SKM-1 (cell line): Measurements from ENCODE around the gene SH3BP2.
"Not testable (repeated sequence)": the region's sequence is repeated elsewhere in the genome, so short reads cannot be mapped to it uniquely, and the experiment has no call there.

Source experiments
- DNase-seq: peaks from one replicate; lab custom pipeline; 2025; ENCODE audit not compliant: unreplicated experiment; lab: John Stamatoyannopoulos, UW

SH3BP2 gene

GRCh38 chr4:2762486-2763370, 30.2 kb upstream of the SH3BP2 start:
- DNase-seq: not testable (repeated sequence)

DNA sequence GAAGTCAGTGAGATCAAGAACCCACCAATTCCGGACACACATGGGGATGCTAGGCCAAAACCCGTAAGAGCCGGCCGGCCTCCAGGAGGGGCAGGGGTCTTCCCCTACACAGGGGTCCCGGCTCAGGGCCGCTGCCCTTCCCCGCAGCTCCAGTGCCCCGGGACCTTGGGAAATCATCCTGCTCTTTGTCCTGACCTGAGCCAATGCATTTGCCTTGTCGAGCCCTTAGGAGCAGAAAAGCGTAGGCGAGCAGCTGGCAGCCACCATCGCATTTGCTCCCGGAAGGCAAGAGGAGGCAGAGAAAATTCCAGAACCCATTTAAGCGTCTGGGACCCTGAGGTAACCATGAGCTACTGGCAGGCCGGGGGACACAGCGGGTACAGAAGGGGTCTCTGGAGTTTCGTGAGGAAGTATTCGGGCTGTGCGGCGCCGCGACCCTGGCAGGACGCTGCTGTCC, 29.3 kb upstream of the SH3BP2 start:
- no peak for DNase-seq

- DNase-seq: no peak
Measured at GRCh38 chr4:2765832-2766526, 26.9 kb upstream of the SH3BP2 start.

DNA sequence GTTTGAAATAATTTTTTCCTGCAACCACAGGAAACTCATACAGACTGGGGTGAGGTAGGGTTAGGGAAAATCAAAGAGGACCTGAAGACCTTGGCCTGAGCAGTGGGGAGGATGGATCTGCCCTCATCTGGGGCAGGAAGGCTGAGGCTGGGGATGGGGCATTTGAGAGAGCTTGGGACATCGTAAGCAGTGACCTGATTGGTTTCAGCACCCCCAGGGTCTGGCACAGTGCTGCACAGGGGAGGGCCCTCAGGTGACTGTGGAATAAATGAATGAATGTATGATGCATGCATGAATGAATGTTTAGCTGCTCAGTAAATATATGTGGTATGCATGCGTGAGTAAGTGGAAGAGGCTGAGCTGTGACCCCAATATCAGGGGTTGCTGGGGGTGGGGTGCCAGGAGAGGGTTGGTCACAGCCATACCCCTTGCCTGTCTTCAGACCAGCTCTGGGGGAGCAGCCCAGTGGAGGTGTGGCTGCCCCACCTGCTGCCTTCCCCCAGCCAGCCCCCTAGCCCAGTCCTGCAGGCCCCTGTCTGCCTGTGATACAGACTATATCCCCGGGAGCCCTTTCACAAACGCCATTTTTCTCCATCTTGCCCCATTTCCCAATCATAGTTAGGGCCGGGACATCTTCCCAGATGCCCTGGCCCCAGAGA, 25.7 kb upstream of the SH3BP2 start:
- no peak for DNase-seq

DNA sequence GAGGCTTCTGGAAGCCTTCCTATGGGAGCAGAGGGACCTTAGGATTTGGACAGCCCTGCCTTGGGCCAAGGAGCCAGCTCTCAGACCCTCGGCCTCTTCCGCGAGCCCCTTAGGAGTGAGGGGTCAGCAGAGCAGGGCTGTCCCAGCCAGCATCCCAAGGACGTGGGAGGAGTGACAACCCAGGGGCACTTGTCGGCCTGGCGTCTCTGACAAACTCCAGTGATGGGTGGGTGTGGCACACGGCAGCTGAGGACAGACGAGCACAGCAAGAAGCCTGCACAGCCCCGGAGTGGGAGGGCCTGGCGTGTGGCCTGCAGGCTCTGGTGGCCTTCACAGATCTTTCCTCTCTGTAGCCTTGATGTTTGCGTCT, 25.2 kb upstream of the SH3BP2 start:
- DNase-seq: no peak

DNA sequence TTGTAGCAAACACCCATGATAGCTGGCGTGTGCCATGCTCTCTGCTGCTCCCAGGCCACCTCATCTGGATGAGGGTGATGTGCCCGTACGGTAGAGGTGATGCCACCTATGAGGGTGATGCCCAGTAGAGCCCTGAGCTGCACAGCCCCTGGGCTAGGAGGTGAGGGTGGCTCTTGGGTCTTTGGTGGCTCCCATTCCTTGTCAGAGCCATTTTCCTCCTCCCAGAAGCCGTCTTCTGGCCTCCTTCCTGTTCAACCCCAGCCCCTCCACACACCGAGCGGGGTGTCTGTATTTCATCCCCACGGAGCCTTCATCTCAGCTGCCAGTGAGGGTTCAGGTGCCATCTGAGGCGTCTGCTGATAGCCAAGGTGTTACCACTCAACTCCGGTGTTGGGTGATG, 24.8 kb upstream of the SH3BP2 start:
- no peak for DNase-seq

DNA sequence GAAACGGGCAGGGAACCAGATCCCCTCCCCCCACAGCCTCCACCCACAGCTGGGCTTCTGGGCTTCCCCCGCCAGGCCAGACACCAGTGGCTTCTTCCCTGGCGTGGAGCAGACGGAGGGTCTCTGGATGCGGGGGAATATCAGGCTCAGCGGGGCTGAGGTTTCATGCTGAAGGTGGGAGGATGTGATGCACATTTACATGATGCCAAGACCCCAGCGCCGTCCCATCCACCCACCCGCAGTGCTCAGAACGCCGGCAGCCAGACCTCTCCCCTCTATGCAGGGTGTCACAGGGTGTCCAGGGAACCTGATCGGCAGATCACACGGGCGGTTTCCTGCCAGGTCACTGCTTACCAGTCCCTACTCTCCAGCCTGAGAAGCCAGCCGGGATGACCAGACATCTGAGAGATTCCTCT, 24.0 kb upstream of the SH3BP2 start:
- DNase-seq: no peak

- no peak for DNase-seq
Measured at GRCh38 chr4:2771264-2771663, 21.6 kb upstream of the SH3BP2 start.

- DNase-seq: not testable (repeated sequence)
Measured at GRCh38 chr4:2780643-2781042, 12.2 kb upstream of the SH3BP2 start.

DNA sequence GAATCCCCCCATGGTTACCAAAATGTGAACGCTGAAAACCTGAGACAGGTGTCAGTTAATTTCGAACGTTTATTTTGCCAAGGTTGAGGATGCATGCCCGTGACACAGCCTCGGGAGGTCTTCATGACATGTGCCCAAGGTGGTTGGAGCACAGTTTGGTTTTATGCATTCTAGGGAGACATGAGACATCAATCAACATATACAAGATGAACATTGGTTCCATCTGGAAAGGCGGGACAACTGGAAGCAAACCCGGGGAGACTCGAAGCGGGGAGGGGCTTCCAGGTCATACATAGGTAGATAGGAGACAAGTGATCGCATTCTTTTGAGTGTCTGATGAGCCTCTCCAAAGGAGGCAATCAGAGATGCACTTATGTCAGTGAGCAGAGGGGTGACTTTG, 11.0 kb upstream of the SH3BP2 start:
- no peak for DNase-seq

- DNase-seq: no peak
Measured at GRCh38 chr4:2783790-2784189, 9.1 kb upstream of the SH3BP2 start.

DNA sequence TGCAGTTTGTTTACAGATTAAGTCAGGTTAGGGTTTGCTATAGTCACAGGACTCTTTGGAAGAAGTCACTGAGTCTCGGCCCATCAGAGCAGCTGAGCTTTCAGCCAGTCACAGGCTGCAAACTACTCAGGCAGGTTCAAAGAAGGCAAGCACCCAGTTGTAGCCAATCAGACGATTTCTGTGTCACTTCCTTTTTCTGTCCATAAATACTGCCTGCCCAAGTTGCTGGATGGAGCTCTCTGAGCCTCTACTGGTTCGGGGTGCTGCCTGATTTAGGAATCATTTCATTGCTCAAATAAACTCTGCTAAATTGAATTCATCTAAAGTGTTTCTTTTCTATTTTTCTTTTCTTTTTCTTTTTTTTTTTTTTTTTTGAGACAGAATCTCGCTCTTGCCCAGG, 7.3 kb upstream of the SH3BP2 start:
- peak; percentile 93 for DNase-seq

GRCh38 chr4:2786152-2786671, 6.7 kb upstream of the SH3BP2 start:
- no peak for DNase-seq

GRCh38 chr4:2786794-2787229, 6.1 kb upstream of the SH3BP2 start:
- DNase-seq: no peak

DNA sequence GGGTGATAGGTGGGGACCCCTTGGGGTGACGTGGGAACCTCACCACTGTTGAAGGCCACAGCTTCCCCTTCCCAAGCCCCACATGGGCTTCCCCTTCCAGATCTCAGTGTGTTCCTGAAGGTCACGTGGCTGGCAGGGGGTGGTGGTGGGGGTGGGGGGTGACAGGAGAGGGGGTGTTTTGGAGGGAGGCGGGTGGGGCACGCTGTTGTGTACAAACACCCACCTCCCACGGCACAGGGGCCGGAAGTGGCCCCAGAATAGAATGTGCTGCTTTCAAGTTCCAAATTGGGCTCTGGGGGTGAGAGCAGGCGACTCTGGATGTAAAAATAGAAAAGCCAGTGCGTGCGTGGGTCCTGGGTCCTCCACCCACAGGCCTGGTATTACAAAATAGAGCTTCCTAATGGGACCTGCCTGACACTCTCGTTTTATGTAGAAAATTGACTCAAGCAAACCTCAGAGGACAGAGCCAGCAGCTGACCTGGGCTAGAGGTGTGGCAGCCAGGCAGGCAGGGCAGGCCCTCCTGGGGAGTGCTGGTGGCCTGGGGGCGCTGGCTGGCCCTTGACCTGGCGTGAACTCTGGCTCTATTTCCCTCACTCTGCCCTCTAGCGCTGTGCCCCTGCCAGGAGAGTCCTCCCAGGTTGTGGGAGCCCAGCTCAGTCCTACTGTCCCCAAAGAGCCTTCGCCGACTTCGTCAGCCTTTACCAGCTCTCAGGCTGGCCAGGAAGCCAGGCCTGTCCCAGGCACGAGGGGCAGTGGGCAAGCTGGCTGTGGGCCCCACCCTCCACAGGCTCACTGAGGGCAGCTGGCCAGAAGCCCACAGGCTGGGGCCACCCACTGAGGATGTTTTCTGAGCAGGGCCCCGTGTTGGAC, 5.4 kb upstream of the SH3BP2 start:
- peak; percentile 99 for DNase-seq

DNA sequence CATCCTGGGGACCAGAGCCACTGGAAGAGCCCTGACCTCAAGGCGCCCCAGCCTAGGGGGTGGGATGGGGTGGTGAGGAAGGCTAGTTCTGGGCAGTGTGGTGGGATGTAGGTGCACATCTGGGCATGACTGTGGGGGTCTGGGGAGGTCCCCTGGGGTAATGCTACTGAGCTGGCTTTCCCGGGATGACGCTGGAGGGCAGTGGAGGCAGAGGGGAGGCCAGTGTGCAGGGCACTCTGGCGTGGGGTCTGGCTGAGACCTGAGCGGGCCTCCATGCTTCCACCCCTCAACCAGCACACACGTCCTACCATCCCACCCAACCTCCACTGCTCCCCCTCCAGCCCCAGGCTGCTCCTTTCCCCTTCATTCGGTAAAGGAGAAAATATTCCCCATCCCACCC, 4.8 kb upstream of the SH3BP2 start:
- DNase-seq: no peak

GRCh38 chr4:2788532-2789103, 4.3 kb upstream of the SH3BP2 start:
- no peak for DNase-seq

DNA sequence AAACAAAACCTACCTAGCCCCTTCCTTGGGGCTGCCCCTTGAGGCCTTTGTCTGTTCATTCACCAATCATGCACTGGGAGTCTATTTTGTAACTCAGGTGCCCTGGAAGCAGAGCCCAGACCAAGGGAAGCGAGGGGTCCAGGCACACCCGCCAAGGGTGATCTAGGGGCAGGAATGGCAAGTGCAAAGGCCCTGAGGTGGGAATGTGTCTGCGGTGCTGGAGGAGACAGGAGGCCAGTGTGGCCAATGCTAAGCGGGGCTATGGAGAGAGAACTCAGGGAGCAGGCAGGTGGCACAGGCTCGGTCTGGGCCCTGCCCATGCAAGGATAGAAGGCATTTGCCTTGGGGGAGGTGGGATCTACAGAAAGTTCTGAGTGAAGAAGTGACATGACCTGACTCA, 3.5 kb upstream of the SH3BP2 start:
- DNase-seq: no peak

DNA sequence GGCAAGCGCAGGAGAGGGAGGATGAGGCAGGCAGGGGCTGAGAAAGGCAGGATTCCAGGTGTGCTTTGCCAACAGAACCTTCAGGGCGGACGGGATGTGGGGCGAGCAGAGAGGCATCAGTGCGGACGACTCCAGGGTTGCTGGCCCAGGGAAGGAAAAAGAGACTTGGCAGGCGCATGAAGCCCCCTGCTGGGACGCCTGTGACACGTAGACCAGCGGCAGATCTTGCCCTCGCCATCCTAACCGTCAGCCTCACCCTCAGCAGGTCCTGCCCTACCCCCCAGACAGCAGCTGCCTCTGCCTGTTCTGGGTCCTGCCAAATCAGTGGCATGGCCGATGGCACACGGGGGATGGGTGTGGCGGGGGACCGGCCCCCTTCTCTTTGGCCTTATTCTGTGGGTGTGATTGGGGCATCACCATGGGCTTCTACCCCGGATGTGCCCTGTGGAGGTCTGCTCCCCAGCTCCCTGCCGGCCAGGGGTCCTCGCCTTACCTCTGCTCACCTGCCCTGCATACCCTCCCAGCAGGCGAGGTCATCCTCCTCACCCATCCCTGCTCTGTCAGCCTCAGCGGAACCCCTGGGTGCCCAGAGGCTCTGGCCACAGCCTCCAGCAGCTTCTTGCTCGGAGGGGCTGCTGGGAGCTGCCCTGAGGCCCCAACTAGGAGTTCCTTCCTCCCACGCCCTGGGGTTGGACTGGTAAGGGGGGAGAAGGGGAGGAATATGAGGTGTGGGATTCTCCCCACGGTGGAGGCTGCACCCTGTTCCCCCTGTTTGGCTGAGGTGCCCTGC, 2.9 kb upstream of the SH3BP2 start:
- no peak for DNase-seq
